Glutamatergic neuron (in vitro differentiated cells): ENCODE measurements around the gene VASH1. TPM values are rescaled to one million over a fixed set of nuclear protein-coding genes. Genes with fewer than 3 reads are reported as not detected.
"Not testable (repeated sequence)": the region's sequence is repeated elsewhere in the genome, so short reads cannot be mapped to it uniquely, and the experiment has no call there.

Experiments used
- DNase-seq: peaks from one replicate; pipeline ENCODE4 v3.0.0; 2022
- H3K27ac Mint-ChIP-seq: one replicate; pipeline ENCODE4 v1.8.0; 2020; ENCODE audit warnings: mild to moderate bottlenecking, mixed read lengths, inconsistent platforms; ENCODE audit not compliant: unreplicated experiment
- H3K27me3 Mint-ChIP-seq: one replicate; pipeline ENCODE4 v1.8.0; 2020; ENCODE audit warnings: mild to moderate bottlenecking, moderate library complexity, mixed read lengths, inconsistent platforms; ENCODE audit not compliant: unreplicated experiment
- H3K36me3 Mint-ChIP-seq: one replicate; pipeline ENCODE4 v1.8.0; 2020; ENCODE audit warnings: mild to moderate bottlenecking, mixed read lengths, inconsistent platforms; ENCODE audit not compliant: unreplicated experiment
- H3K4me1 Mint-ChIP-seq: one replicate; pipeline ENCODE4 v1.8.0; 2020; ENCODE audit warnings: mild to moderate bottlenecking, low read depth, mixed read lengths, inconsistent platforms; ENCODE audit not compliant: unreplicated experiment
- H3K4me3 Mint-ChIP-seq: one replicate; pipeline ENCODE4 v1.8.0; 2020; ENCODE audit warnings: mild to moderate bottlenecking, mixed read lengths, inconsistent platforms; ENCODE audit not compliant: unreplicated experiment
- H3K9me3 Mint-ChIP-seq: one replicate; pipeline ENCODE4 v1.8.0; 2020; ENCODE audit warnings: mild to moderate bottlenecking, moderate library complexity, mixed read lengths, inconsistent platforms; ENCODE audit not compliant: unreplicated experiment
- CTCF ChIP-seq: fragments of 200-600 bp; sonication (generic); IDR thresholded peaks from one replicate; pipeline ENCODE4 v1.5.0; 2021; ENCODE audit not compliant: partially characterized antibody, unreplicated experiment
- total RNA-seq: library from RNA; stranded (reverse); fragmentation: NEBNext Ultra II Directional; extraction: Animal tissue kit (Norgen Biotek cat#: 25700); gene quantifications from one replicate; pipeline ENCODE4 v1.2.1, GENCODE V29; 2021; ENCODE audit not compliant: unreplicated experiment

VASH1 gene
- total RNA-seq, 1 donor from 2014 or later, result 149 TPM

- H3K27me3 Mint-ChIP-seq, result peaks cover 11% of the 10 kb centered on the region
- H3K9me3 Mint-ChIP-seq, result peaks cover 13% of the 10 kb centered on the region
- no peak for DNase-seq
- H3K4me3 Mint-ChIP-seq, result no peak overlapping the region
- no peaks in the 10 kb centered on the region for H3K36me3 Mint-ChIP-seq
- H3K4me1 Mint-ChIP-seq, result peaks cover 47% of the 10 kb centered on the region
- TF ChIP-seq CTCF, result no peak
- H3K27ac Mint-ChIP-seq, result no peak overlapping the region
Observed at GRCh38 chr14:76719666-76720065, 41.6 kb upstream of the VASH1 start.

GRCh38 chr14:76720382-76720813, 40.9 kb upstream of the VASH1 start:
- Mint-ChIP-seq H3K4me3 (peak overlapping the region; percentile 46), H3K9me3 (peaks cover 11% of the 10 kb centered on the region), H3K27me3 (peaks cover 11% of the 10 kb centered on the region), H3K27ac (peak overlapping the region; percentile 93), H3K4me1 (peaks cover 41% of the 10 kb centered on the region), H3K36me3 (no peaks in the 10 kb centered on the region)
- no peak for TF ChIP-seq CTCF
- DNase-seq, result peak; percentile 67

GRCh38 chr14:76721506-76721905, 39.8 kb upstream of the VASH1 start:
- not testable (repeated sequence) for H3K4me3 Mint-ChIP-seq, H3K27ac Mint-ChIP-seq, DNase-seq, H3K36me3 Mint-ChIP-seq, H3K27me3 Mint-ChIP-seq, H3K9me3 Mint-ChIP-seq
- H3K4me1 Mint-ChIP-seq, result peaks cover 34% of the 10 kb centered on the region

- peaks cover 8% of the 10 kb centered on the region for H3K36me3 Mint-ChIP-seq
Observed at GRCh38 chr14:76724651-76725550, 36.4 kb upstream of the VASH1 start.

GRCh38 chr14:76726551-76726970, 34.7 kb upstream of the VASH1 start:
- Mint-ChIP-seq H3K9me3 (no peaks in the 10 kb centered on the region), H3K4me3 (no peak overlapping the region), H3K36me3 (peaks cover 8% of the 10 kb centered on the region), H3K27ac (no peak overlapping the region), H3K27me3 (peaks cover 2% of the 10 kb centered on the region), H3K4me1 (peaks cover 7% of the 10 kb centered on the region)
- TF ChIP-seq CTCF, result no peak
- DNase-seq, result no peak

More at GRCh38 chr14:76724651-76725550, 36.4 kb upstream of the VASH1 start:
- Mint-ChIP-seq H3K4me3 (no peak overlapping the region), H3K4me1 (peaks cover 15% of the 10 kb centered on the region), H3K27me3 (peaks cover 3% of the 10 kb centered on the region), H3K27ac (no peak overlapping the region), H3K9me3 (no peaks in the 10 kb centered on the region)
- DNase-seq, result no peak
- TF ChIP-seq CTCF, result no peak
